Urinary bladder (tissue), 4 donors: Measurements from ENCODE around the gene PTDSS2. TPM values are rescaled to one million over a fixed set of nuclear protein-coding genes. Genes with fewer than 3 reads are reported as not detected.
"Not testable (repeated sequence)": the region's sequence is repeated elsewhere in the genome, so short reads cannot be mapped to it uniquely, and the experiment has no call there.

ENCODE experiments used
- DNase-seq: peaks from one replicate; pipeline ENCODE4 v3.0.0-alpha.2; 2015; ENCODE audit errors: extremely low spot score
- H3K27ac ChIP-seq: one replicate; pipeline ENCODE4 v1.5.1; 2013; ENCODE audit warnings: low read depth, mild to moderate bottlenecking, moderate library complexity
- H3K36me3 ChIP-seq: one replicate; pipeline ENCODE4 v1.6.1; 2013; ENCODE audit warnings: mild to moderate bottlenecking, moderate library complexity; ENCODE audit not compliant: insufficient read depth
- H3K4me1 ChIP-seq: one replicate; pipeline ENCODE4 v1.6.1; 2013; ENCODE audit warnings: mild to moderate bottlenecking, moderate library complexity; ENCODE audit not compliant: insufficient read depth
- H3K4me3 ChIP-seq: one replicate; pipeline ENCODE4 v1.5.1; 2013; ENCODE audit warnings: low read depth, low read length
- WGBS: extraction: QIAGEN DNeasy Blood & Tissue Kit; methylation state at CpG from one replicate; pipeline ENCODE4 v1.1.7; 2013; 5-methylcytosine and 5-hydroxymethylcytosine counted together
- polyA plus RNA-seq: library from polyadenylated mRNA; stranded (reverse); fragments of 200-250 nt; gene quantifications from one replicate; pipeline ENCODE4 v1.2.3, GENCODE V29; 2013
- total RNA-seq: library from RNA; depleted of rRNA; stranded (reverse); fragments of >200 nt; gene quantifications from one replicate; pipeline ENCODE4 v1.2.3, GENCODE V29; 2014
- donor health status: healthy with polysubstance abuse.
- donor health status: healthy.

The PTDSS2 gene
- total and polyA plus RNA-seq, 2 donors: 13.5 to 27.0 TPM

DNA sequence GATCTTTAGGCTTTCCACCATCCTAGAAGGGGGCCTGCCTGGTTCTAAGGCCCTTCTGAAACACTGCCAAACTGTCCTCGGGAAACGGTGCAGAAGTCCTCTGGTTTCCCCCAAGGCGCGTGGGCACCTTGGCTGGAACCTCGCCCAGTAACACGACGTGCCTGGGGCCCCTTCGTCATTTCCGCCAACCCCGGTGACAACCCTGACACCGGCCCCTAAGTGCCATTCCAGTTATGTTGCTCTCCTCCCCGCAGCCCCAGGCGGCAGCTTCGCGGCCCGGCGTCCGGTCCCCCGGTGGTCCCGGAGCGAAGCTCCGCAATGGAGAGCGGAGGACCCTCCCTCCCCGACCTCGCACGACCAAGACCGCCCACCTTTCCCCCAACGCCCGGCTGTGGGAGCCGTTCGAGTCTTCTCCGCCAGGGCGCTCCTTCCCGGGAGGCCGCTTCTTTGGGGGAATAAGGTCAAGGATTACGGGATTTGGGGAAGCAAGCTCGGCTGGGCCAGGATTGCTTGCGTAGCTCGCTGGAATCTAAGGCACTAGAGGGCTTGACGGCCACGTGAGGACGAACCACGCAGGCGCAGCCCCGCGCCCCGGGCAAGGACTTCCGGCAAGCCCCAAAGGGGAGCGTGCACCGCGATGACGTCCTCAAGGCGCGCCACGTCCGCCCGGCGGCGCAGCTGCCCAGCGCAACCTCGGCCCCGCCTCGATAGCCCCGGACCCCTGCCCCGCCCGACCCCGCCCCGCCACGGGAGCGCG lies 56.3 kb downstream of the PTDSS2 start:
- H3K36me3 ChIP-seq: no peaks in the 10 kb centered on the region
- H3K27ac ChIP-seq: peak overlapping the region; percentile 100
- no peaks in the 10 kb centered on the region for H3K4me1 ChIP-seq
- under 1% methylated on average over 71 of the region's 71 CpGs for WGBS
- peak; percentile 84 for DNase-seq
- H3K4me3 ChIP-seq: peak overlapping the region; percentile 69

DNA sequence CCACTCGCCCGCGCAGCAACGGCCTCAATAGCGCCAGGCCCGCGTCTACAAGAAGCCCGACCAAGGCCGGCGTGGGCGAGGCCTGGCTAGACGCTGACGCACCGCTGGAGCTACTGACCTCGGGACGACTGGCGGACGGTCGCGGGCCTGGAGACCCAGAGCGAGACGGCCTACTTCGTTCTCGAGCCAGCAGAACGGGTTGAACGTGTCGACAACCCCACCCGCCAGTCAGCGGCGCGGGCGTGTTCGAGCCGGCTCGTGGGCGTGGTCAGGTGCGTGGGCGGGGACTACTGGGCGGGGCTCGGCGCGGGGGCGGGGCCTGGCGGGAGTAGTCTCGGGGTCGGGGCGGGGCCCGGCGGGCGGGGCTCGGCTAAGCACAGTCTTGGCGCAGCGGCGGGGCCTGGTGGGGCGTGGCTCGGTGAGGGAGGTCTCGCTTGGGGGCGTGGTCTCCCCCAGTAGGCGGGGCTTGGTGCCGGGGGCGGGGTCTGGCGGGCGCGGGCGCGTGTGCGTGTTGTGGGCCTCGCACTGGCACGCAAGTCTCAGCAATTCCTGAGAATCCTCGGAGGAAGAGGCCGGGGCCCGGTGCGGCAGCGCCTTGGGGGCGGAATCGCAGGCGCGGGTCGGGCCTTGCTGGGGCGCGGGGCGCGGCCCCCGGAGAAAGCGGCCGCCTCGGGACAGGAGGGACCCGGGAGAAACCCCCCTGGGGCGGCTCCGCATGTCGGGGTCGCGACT lies 57.1 kb downstream of the PTDSS2 start, which contains the start of gene RNH1:
TSS of gene RNH1 (minus strand) at position 248 of the 732 bp plus-strand sequence. CDS start 5,080 bp downstream, outside the sequence.
- peak; percentile 82 for DNase-seq
- Histone ChIP-seq H3K36me3 (no peaks in the 10 kb centered on the region), H3K27ac (peak within 1 kb of the TSS; percentile 100), H3K4me3 (peak within 1 kb of the TSS; percentile 69), H3K4me1 (no peaks in the 10 kb centered on the region)
- under 1% methylated on average over 93 of the region's 93 CpGs for WGBS

DNA sequence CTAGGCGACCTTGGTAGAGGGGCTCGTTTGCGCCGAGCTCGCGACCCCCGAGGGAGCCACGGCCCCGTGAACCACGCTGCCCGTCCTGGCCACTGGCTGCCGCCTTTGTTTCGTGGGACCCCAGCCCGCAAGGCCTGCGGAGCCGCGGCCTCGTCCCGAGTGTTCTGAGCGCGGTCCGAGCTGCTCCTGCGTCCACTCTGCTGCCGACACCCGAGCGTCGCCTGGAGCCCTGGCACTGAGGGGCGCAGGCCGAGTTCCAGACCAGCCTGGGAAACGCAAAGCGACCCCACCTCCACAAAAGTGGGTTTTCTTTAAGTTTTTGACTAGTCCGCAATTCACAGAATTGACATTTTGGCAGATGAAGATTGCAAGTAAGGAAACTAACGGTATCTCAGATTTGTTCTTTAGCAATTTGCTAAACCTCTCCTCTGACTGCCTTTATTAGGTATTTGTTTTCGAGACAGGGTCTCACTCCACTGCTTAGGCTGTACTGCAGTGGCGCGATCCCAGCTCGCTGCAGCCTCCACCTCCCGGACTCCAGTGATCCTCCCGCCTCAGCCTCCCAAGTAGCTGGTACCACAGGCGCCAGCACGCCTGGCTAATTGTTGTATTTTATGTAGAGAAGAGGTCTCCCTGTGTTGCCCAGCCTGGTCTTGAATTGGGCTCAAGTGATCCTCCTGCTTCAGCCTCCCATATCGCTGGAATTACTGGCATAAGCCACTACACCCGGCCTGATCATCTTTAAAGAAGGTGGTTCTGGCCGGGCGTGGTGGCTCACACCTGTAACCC lies 57.8 kb downstream of the PTDSS2 start:
- H3K4me3 ChIP-seq: peak overlapping the region; percentile 69
- WGBS: 34% methylated on average over 45 of the region's 45 CpGs
- no peaks in the 10 kb centered on the region for H3K4me1 ChIP-seq
- H3K27ac ChIP-seq: peak overlapping the region; percentile 83
- no peak for DNase-seq
- H3K36me3 ChIP-seq: no peaks in the 10 kb centered on the region

DNA sequence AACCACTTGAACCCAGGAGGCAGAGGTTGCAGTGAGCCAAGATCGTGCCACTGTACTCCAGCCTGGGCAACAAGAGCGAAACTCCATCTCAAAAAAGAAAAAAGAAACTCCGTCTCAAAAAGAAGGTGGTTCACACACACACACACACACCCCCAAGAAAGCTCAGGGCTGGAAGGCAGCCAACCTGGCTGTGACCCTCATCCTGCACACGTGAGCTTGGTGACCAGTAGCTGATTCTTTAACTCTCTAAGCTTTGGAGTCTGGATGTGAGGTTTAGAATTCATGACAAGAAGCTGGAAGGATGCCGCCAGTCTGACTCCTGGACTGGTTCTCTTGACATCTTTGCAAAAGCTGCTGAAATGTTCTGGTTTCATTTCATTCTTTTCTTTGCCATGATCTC lies 58.9 kb downstream of the PTDSS2 start:
- no peaks in the 10 kb centered on the region for H3K4me1 ChIP-seq
- no peaks in the 10 kb centered on the region for H3K36me3 ChIP-seq

DNA sequence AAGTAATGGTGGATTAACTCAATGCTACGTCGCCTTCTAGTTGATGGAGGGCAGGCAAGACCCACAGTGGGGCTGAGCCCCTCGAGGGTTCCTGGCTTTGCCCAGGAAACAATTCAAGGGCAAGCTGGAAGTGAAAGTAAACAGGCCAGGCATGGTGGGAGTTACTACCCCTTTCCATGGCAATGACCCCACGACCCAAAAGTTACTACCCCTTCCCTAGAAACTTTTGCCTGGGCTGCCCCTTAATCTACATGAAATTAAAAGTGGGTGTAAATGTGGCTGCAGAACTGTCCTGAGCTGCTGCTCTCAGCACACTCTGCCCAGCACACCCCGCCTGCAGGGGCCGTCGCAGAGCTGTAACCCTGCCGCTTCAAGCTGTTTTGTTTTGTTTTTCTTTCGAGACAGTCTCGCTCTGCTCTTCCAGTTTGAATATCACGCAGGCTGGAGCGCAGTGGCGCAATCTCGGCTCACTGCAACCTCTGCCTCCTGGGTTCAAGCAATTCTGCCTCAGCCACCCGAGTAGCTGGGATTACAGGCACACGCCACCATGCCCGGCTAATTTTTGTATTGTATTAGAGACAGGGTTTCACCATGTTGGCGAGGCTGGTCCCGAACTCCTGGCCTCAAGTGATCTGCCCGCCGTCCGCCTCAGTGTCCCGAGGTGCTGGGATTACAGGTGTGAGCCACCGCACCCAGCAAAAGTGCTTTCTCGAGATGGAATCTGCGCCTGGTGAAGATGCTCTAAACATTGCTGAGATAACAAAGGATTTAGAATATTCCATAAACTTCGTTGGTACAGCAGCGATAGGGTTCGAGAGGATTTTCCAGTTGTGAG lies 62.9 kb downstream of the PTDSS2 start:
- H3K27ac ChIP-seq: no peak overlapping the region
- no peaks in the 10 kb centered on the region for H3K36me3 ChIP-seq
- H3K4me3 ChIP-seq: no peak overlapping the region
- WGBS: 91% methylated on average over 29 of the region's 29 CpGs
- no peak for DNase-seq
- no peaks in the 10 kb centered on the region for H3K4me1 ChIP-seq

More for the DNA sequence above, 58.9 kb downstream of the PTDSS2 start:
- no peak overlapping the region for H3K4me3 ChIP-seq
- H3K27ac ChIP-seq: no peak overlapping the region
- DNase-seq: no peak
- WGBS: 84% methylated on average over 5 of the region's 5 CpGs

DNA sequence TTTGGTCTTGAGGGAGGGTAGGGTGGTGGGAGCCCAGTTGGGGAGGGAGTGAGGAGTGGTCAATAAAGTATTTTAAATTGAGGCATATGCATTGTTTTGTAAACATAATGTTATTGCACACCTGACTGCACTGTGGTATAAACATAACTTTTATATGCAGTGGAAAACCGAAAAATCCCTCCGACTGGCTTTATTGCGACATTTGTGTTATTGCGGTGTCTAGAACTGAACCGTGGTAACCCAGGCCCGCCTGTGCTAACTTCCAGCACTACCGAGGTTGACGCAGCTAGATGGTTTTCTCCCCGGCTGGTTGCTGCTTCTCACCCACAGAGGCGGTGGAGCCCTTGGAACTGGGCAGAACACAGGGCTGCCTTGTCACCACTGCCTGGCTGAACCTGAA lies 64.5 kb downstream of the PTDSS2 start:
- Histone ChIP-seq H3K27ac (peak overlapping the region; percentile 76), H3K36me3 (no peaks in the 10 kb centered on the region), H3K4me3 (no peak overlapping the region), H3K4me1 (no peaks in the 10 kb centered on the region)
- WGBS: 88% methylated on average over 10 of the region's 10 CpGs
- no peak for DNase-seq

DNA sequence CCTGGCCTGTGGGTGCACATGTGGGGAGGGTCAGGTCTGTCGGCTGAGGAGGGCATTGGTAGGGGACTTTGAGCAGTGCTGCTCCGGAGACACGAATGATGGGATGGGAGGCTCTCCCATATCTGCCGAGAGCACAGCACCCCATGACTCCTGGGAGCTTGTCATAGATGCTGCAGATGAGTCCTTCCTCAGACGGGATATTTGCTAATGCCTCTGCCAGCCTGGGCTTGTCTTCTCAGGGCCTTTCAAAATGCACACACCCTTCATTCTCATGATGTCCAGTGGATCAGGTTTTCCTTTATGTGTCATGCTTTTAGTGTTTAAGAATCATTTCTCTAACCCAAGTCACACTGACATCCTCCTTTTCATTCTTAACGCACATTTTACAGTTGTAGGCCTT lies 65.1 kb downstream of the PTDSS2 start:
- Histone ChIP-seq H3K27ac (peak overlapping the region; percentile 76), H3K36me3 (no peaks in the 10 kb centered on the region), H3K4me3 (no peak overlapping the region), H3K4me1 (no peaks in the 10 kb centered on the region)
- peak; percentile 63 for DNase-seq
- WGBS: 87% methylated on average over 6 of the region's 6 CpGs

DNA sequence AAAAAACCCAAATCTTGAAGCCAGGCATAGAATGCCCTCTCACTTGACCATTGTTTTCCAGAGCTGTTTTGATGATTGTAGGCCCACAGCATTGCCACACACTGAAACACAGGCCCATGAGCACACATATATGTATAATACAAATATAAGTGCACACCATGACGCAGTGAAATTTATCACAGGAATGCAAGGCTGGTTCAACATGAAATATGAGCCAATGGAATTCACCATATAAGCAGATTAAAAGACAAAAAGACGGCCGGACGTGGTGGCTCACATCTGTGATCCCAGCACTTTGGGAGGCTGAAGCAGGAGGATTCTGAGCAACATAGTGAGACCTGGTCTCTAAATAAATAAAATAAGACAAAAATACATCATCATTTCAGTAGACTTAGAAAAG lies 66.3 kb downstream of the PTDSS2 start:
- Histone ChIP-seq H3K4me1 (no peaks in the 10 kb centered on the region), H3K27ac (no peak overlapping the region), H3K36me3 (no peaks in the 10 kb centered on the region), H3K4me3 (no peak overlapping the region)
- no peak for DNase-seq
- WGBS: 88% methylated on average over 4 of the region's 4 CpGs

DNA sequence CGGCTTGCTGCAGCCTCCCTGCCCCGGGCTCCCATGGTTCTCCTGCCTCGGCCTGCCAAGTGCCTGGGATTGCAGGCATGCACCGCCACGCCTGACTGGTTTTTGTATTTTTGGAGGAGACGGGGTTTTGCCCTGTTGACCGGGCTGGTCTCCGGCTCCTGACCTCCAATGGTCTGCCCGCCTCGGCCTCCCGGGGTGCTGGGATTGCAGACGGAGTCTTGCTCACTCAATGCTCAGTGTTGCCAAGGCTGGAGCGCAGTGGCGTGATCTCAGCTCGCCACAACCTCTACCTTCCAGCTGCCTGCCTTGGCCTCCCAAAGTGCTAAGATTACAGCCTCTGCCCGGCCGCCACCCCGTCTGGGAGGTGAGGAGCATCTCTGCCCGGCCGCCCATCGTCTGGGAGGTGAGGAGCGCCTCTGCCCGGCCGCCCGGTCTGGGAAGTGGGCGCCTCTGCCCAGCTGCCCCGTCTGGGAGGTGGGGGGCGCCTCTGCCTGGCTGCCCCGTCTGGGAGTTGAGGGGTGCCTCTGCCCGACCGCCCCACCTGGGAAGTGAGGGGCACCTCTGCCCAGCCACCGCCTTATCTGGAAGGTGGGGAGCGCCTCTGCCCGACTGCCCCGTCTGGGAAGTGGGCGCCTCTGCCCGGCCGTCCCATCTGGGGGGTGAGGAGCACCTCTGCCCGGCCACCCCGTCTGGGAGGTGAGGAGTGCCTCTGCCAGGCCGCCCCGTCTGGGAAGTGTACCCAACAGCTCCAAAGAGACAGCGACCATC lies 67.0 kb downstream of the PTDSS2 start:
- H3K36me3 ChIP-seq, H3K27ac ChIP-seq, DNase-seq, H3K4me3 ChIP-seq, H3K4me1 ChIP-seq: not testable (repeated sequence)
- WGBS: 96% methylated on average over 43 of the region's 43 CpGs

DNA sequence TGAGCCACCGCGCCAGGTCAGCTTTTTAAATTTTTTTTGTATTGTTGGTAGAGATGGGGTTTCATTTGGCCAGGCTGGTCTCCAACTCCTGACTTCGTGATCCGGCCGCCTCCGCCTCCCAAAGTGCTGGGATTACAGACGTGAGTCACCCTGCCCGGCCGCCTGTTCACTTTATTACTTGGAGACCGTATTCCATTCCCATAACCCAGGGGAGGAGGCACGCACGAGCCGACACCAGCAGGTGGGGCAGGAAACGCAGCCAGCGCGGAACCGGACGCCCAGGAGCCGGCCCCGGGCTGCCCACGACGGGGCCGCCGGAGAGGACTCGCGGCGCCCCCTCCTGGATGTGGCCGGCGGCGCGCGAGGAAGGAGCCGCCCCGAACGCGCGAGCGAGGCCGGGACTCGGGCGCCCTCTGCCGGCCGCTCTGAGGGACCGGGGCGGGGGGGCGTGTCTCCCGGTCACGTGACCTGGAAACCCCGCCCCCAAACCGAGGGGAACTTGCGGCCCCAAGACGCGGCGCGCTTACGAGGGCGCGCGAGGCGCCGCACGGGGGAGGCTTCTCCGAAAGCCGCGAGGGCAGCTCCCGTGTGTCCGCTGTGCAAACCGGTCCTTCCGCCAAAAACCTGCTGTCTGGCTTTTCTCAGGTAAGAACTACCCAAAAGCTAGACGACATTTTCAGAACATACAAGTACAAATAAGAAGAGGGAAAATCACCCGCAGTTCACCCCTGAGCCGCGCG lies 68.6 kb downstream of the PTDSS2 start:
- H3K36me3 ChIP-seq: no peaks in the 10 kb centered on the region
- DNase-seq: no peak
- 5% methylated on average over 74 of the region's 74 CpGs for WGBS
- no peak overlapping the region for H3K4me3 ChIP-seq
- no peak overlapping the region for H3K27ac ChIP-seq
- no peaks in the 10 kb centered on the region for H3K4me1 ChIP-seq

DNA sequence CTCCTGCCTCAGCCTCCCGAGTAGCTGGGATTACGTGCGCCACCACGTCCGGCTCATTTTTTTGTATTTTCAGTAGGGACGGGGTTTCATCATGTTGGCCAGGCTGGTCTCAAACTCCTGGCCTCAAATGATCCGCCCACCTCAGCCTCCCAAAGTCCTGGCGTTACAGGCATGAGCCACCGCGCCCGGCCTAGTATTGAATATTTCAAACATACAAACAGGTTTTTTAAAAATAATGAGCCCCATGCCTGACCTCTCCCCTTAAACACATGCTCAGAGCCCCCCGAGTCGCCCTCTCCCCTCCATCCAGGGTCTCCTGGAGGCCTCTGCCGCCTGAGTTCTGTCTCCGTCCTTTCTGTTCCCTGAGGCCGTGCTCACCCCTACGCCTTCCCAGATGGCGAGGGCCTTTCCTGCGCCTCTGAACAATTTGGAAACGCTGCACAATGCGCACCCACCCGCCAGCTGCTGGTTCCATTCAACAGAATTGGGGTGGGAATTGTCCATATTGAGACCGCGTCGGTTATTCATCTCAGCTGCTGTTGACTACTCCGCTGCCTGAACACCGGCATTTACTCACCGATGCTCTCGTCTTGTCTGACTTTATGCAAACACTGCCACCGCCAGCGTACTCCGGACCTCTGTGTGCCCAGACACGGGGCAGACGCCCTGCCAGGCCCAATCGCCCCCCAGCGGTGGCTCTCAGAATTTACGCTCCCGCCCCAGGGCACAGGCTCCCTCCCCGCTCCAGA lies 70.5 kb downstream of the PTDSS2 start:
- no peak for DNase-seq

More for the DNA sequence above, 70.5 kb downstream of the PTDSS2 start:
- Histone ChIP-seq H3K36me3 (no peaks in the 10 kb centered on the region), H3K4me1 (no peaks in the 10 kb centered on the region), H3K4me3 (no peak overlapping the region), H3K27ac (no peak overlapping the region)
- WGBS: 92% methylated on average over 39 of the region's 39 CpGs
